Astrocyte of the hippocampus (primary cell): ENCODE data around the gene DGAT2.
A peak's percentile ranks its signal among the peaks of the same experiment; 100 is the strongest.

Experiments
- DNase-seq: peaks from one replicate; pipeline ENCODE4 v3.0.0; 2011; ENCODE audit warnings: low read depth, low spot score

DGAT2 gene

GRCh38 chr11:75780888-75781287 is 12.3 kb downstream of the DGAT2 start:
- DNase-seq = no peak

- DNase-seq = no peak
These were observed 12.7 kb downstream of the DGAT2 start for GRCh38 chr11:75781296-75781695.

- DNase-seq = no peak
These were observed 13.3 kb downstream of the DGAT2 start for GRCh38 chr11:75781831-75782230.

GRCh38 chr11:75782540-75783263 is 14.1 kb downstream of the DGAT2 start:
- no peak for DNase-seq

GRCh38 chr11:75783416-75784084 is 15.0 kb downstream of the DGAT2 start:
- no peak for DNase-seq

- no peak for DNase-seq
These were observed 15.5 kb downstream of the DGAT2 start for GRCh38 chr11:75784085-75784478.

GRCh38 chr11:75784506-75784905 is 15.9 kb downstream of the DGAT2 start:
- no peak for DNase-seq

GRCh38 chr11:75785187-75785586 is 16.6 kb downstream of the DGAT2 start:
- DNase-seq = no peak

- no peak for DNase-seq
These were observed 17.6 kb downstream of the DGAT2 start for GRCh38 chr11:75786101-75786736.

GRCh38 chr11:75789521-75789920 is 20.9 kb downstream of the DGAT2 start:
- DNase-seq = no peak

GRCh38 chr11:75790986-75791385 is 22.4 kb downstream of the DGAT2 start:
- no peak for DNase-seq

- DNase-seq = no peak
These were observed 23.7 kb downstream of the DGAT2 start for GRCh38 chr11:75792127-75792731.

GRCh38 chr11:75792997-75793800 is 24.6 kb downstream of the DGAT2 start:
- no peak for DNase-seq

GRCh38 chr11:75793966-75794365 is 25.4 kb downstream of the DGAT2 start:
- peak; percentile 47 for DNase-seq

- DNase-seq = no peak
These were observed 26.9 kb downstream of the DGAT2 start for GRCh38 chr11:75795276-75796090.

GRCh38 chr11:75796091-75796435 is 27.5 kb downstream of the DGAT2 start:
- no peak for DNase-seq

- no peak for DNase-seq
These were observed 28.5 kb downstream of the DGAT2 start for GRCh38 chr11:75797116-75797515.

- DNase-seq = no peak
These were observed 29.2 kb downstream of the DGAT2 start for GRCh38 chr11:75797792-75798191.

GRCh38 chr11:75800136-75800675 is 31.6 kb downstream of the DGAT2 start:
- DNase-seq = no peak

- DNase-seq = no peak
These were observed 32.3 kb downstream of the DGAT2 start for GRCh38 chr11:75800728-75801361.
